GM18868 (cell line): ENCODE results near the gene WNK1.
"Not testable (repeated sequence)": the region's sequence is repeated elsewhere in the genome, so short reads cannot be mapped to it uniquely, and the experiment has no call there.

Source experiments
- ATAC-seq: cut with Tn5 transposase; IDR thresholded peaks from one replicate; pipeline ENCODE4 v1.9.1; 2021; ENCODE audit warnings: mild to moderate bottlenecking, moderate library complexity; ENCODE audit not compliant: unreplicated experiment

Gene WNK1

GRCh38 chr12:905261-906031, 153.1 kb downstream of the WNK1 start:
- no peak for ATAC-seq

DNA sequence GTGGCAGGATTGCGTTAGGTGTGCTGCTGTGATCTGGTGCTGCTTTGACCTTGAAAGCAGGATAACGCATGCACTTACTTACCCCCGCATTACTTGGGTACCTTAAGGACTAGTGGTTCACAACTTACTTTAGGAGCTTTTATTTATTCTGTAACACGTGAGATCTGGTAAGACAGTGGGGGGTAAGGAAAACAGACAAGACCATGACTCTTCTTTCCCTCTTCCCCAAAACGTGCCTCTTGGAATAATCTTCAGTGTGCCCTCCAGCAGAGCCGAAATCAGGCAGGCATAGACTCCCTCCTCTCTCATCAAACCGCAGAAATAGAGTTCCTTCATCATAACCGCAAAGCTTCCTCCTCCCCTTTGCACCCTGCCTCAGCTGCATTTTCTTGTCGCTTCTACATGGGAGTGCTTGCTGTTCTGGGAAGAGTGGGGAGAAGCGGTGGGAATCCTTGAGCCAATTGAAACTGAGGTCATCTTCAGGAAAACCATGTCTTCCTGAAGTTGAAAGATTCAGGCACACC, 153.7 kb downstream of the WNK1 start:
- no peak for ATAC-seq

GRCh38 chr12:907413-908185, 155.2 kb downstream of the WNK1 start:
- no peak for ATAC-seq

- no peak for ATAC-seq
Observed at GRCh38 chr12:909861-910260, 157.5 kb downstream of the WNK1 start.

DNA sequence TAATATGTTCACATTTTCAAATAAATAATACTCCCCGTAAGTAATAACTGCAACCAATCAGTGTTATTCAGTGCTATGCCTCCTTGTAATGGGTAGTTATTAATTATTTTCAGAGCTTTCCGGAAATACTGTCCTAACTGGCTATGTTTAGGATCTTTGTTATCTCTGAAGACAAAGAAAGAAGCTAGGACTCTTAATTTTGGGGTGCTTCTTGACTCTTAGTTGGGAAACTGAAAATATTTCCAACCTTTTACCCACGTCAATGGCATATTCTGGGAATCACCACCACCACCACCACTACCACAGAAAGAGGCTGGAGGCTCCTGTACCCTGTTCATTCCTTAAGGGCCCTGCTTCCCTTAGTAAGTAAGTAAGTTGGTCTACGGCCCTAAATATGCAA, 158.0 kb downstream of the WNK1 start:
- ATAC-seq, result no peak

DNA sequence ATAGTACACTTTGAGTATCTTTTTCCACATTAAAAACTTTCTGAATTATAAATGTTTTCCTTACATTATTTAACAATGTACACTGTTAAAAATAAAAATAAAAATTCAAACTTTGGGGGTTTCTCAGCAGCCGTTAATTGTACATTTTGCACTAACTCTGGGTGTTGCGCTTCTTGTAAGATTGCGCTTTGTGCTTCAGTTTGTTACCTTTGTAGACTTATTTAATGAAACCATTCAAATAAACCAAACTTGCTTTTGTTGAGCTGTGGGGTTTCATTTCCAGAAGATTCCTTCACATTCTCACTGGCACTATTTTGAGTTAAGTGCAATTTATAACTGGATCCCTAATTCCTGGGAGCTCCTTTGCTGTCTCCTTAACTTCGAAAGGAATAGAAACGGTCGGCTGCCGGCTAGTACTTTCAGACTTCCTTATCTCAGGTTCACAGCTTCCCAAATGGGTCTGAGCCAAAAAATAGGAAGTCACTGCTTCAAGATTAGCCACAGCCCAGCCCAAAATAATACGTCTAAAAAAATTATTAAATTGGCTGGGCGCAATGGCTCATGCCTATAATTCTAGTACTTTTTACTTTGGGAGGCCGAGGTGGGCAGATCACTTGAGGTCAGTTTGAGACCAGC, 158.9 kb downstream of the WNK1 start:
- no peak for ATAC-seq

DNA sequence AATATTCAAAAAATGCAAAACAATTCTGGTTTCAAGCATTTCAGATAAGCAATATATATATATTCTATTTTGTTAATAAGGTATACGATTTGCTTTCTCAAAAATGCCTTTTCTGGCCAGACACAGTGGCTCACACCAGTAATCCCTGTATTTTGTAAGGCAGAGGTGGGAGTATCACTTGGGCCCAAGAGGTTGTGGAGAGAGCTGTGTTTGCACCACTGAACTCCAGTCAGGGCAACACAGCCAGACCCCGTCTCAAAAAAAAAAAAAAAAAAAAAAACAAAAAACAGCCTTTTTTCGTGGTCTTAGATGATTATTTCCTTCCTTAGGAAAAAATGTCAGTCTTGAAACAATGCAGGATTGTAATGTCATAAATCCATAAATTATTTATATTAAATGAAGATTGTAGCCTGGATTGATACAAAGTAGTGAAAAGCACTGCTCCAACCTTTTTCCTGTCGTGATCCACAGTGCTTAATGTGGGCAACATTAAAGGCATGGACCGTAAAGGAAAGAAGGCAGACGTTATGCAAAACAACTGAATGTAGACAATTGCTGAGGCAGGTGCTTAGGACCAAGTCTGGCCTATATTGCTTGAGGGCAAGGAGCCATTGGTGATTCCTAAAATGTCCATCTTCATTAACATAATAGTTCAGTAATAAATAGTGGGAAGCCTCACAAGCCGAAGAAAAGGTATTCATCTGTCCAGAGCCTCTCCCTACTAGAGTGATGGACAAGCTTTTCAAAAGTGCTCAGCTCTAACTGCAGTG, 160.3 kb downstream of the WNK1 start:
- no peak for ATAC-seq

- ATAC-seq, result no peak
Observed at GRCh38 chr12:913919-914698, 161.7 kb downstream of the WNK1 start.

- no peak for ATAC-seq
Observed at GRCh38 chr12:915090-915489, 162.7 kb downstream of the WNK1 start.

- ATAC-seq, result no peak
Observed at GRCh38 chr12:916240-916639, 163.9 kb downstream of the WNK1 start.

- no peak for ATAC-seq
Observed at GRCh38 chr12:916712-917445, 164.5 kb downstream of the WNK1 start.

GRCh38 chr12:920676-921075, 168.3 kb downstream of the WNK1 start:
- ATAC-seq, result no peak

GRCh38 chr12:922285-922684, 169.9 kb downstream of the WNK1 start:
- no peak for ATAC-seq

DNA sequence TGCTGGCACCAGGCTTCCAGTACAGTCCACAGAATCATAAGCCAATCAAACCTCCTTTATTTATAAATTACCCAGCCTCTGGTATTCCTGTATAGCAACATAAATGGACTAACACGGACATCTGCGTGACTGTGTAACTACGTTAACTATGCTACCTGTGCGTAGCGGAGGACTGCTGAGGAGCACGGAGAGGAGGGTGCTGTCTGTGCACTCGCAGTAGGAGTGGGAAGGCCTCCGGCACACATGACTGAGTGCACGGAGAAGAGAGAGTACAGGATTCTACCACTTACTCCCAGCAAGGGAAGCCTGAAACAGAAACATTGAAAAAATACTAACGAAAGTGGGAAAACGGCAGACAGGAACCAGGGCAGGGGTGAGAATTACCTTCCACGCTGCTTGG, 174.3 kb downstream of the WNK1 start:
- ATAC-seq, result no peak

DNA sequence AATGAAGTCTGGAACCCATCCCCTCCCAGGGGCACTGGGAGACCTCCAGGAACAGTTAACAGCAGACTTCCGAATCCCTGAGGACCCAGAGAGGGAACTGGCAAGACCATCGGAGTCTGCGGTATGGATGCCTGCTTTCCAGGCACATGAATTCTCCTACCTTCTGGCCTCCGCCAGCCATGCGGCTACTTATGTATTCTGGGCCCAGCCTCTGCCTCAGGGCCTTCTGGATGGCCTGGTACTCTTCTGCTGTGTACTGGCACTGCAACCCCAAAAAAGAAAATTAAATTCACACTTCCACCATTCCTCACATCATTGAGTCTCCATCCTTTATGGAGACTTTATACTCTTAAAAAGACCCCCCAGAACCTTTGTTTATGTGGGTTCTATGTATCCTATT, 178.7 kb downstream of the WNK1 start:
- no peak for ATAC-seq

- ATAC-seq, result no peak
Observed at GRCh38 chr12:931591-931990, 179.2 kb downstream of the WNK1 start.

DNA sequence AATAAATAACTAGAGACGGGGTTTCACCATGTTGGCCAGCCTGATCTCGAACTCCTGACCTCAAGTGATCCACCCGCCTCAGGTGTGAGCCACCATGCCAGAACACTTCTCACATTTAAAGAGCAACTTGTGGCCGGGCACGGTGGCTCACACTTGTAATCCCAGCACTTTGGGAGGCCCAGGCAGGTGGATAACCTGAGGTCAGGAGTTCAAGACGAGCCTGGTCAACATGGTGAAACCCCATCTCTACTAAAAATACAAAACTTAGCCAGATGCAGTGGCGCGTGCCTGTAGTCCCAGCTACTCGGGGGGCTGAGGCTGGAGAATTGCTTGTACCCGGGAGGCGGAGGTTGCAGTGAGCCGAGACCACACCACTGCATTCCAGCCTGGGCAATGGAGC, 183.5 kb downstream of the WNK1 start:
- not testable (repeated sequence) for ATAC-seq

DNA sequence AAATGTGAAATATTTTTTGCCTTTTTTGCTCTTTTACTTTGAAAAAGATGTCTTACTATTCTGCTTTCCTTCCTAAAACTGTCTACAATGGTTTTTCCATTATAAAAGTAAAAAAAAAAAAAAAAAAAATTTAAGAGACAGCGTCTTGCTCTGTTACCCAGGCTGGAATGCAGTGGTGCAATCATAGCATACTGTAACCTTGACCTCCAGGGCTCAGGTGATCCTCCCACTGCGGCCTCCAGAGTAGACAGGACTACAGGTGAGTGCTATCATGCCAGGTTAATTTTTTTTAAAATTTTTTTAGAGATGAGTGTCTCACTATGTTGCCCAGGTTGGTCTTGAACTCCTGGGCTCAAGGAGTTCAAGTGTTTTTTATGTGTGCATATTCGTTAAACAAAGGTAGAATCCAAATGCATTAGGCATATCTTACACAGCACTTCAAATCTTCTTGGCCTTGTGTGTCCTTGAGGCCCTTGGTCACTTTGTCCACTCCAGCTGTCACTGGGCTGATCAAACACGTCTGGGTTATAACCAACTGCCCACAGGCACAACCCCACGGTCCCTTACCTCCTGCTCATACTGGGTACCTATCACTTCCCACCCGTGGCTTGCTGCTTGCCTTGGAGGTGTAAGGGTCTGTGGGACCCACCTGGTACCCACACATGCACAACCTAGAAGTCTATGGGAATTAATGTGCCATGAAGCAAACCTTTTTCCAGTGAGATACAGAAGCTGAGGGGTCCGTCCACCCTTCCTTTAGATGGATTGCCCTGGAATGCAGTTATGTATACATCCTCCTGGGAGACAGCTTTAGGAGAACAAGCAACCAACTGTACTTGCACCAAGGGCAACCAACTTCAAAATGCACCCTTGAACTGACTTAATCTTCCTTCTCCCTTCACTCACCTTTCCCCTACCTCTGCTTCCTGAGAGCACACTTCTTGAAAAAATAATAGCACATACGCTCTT, 184.3 kb downstream of the WNK1 start:
- no peak for ATAC-seq
